Adrenal gland (tissue), 19 donors: ENCODE measurements around the gene GJD4. TPM values are rescaled to one million over a fixed set of nuclear protein-coding genes. Genes with fewer than 3 reads are reported as not detected.
A peak's percentile ranks its signal among the peaks of the same experiment; 100 is the strongest.

ENCODE experiments used
- DNase-seq, 7 donors: peaks; one replicate each; pipeline ENCODE4 v3.0.0-alpha.2; 2019 to 2020
- H3K27ac ChIP-seq, 5 donors: fragments of 200-600 bp; sonication (generic) in 4 of 5; 1 replicate in 3 of 5; 2 replicates in 2 of 5; pipeline versions ENCODE4 v1.5.1 to v1.8.0; 2016 to 2020; ENCODE audit warnings: mild to moderate bottlenecking in 1 of 5
- H3K27me3 ChIP-seq: fragments of 200-600 bp; 2 replicates; pipeline ENCODE4 v1.8.0; 2021
- H3K36me3 ChIP-seq, 2 donors: fragments of 200-600 bp; replicated peaks in 1 of 2; 1 replicate in 1 of 2; 2 replicates in 1 of 2; pipeline versions ENCODE4 v1.5.1 to v1.8.0; 2018 to 2022
- H3K4me1 ChIP-seq, 2 donors: fragments of 200-600 bp; replicated peaks in 1 of 2; 1 replicate in 1 of 2; 2 replicates in 1 of 2; pipeline versions ENCODE4 v1.5.1 to v1.8.0; 2018 to 2021
- H3K4me3 ChIP-seq, 4 donors: fragments of 200-600 bp; sonication (generic) in 3 of 4; one replicate each; pipeline ENCODE4 v1.5.1; 2016 to 2018
- H3K9me3 ChIP-seq, 3 donors: fragments of 200-600 bp; sonication (generic) in 1 of 3; replicated peaks in 1 of 3; 1 replicate in 2 of 3; 2 replicates in 1 of 3; pipeline versions ENCODE4 v1.5.1 to v1.8.0; 2016 to 2021
- POLR2A ChIP-seq, 2 donors: fragments of 450-650 bp; IDR thresholded peaks; one replicate each; pipeline ENCODE4 v1.6.1; 2017; ENCODE audit warnings: antibody characterized with exemption in 2 of 2, mild to moderate bottlenecking in 2 of 2, moderate library complexity in 1 of 2
- WGBS, 4 donors: extraction: QIAGEN DNeasy Blood & Tissue Kit in 2 of 4; methylation state at CpG; one replicate each; pipeline versions ENCODE4 v1.1.5 to v1.1.7; 2013 to 2017; 5-methylcytosine and 5-hydroxymethylcytosine counted together
- intact Hi-C, 2 donors: fragments of 100-400 bp; cut with DNase I; formaldehyde crosslinking; loops; one replicate each; pipeline versions ENCODE4 v1.14.1 to v1.15.0; 2022 to 2023
- long read RNA-seq, 10 donors: library from polyadenylated mRNA in 3 of 10; unstranded in 2 of 10; stranded (forward) in 1 of 10; transcript quantifications; one replicate each; pipeline ENCODE4 v2.0.0 and lab custom pipeline, GENCODE V29; 2021 to 2026
- polyA plus RNA-seq, 3 donors: library from polyadenylated mRNA; stranded (reverse); fragments of 200-250 nt in 2 of 3; fragments of 350-450 nt in 1 of 3; fragmentation: Illumina TruSeq in 1 of 3; extraction: RNeasy Lipid Tissue Mini Kit (QIAGEN cat#74804) in 1 of 3; gene quantifications; one replicate each; pipeline ENCODE4 v1.2.3, GENCODE V29; 2013 to 2014
- total RNA-seq, 9 donors: library from RNA; depleted of rRNA in 4 of 9; stranded (reverse); fragments of >200 nt in 4 of 9; fragments of 120-200 nt in 1 of 9; fragmentation: NEBNext Ultra II Directional in 1 of 9; extraction: Animal tissue kit (Norgen Biotek cat#: 25700) in 1 of 9; gene quantifications; one replicate each; pipeline versions ENCODE4 v1.1.0 to v1.2.4, GENCODE V29; 2013 to 2023
- TF ChIP-seq, protein P1 (sequence below), 6 experiments: fragments of 450-650 bp in 4 of 6; fragments of 200-600 bp in 2 of 6; sonication (generic) in 1 of 6; IDR thresholded peaks; 1 replicate in 5 of 6; 2 replicates in 1 of 6; pipeline versions ENCODE4 v1.5.1 to v1.8.0; 2016 to 2021; ENCODE audit warnings: antibody characterized with exemption in 6 of 6, mild to moderate bottlenecking in 2 of 6, moderate library complexity in 1 of 6
- donor health status: healthy with polysubstance abuse.
- donor health status: Bipolar disorder and iron deficiency.
- donor health status: DM: yes; HTN: yes; CAD: no.
- donor health status: DM: no; HTN: no; CAD: no.
- donor health status: DM: no; HTN: no; CAD: no.
- donor health status: DM: yes; HTN: yes; CAD: no.

GJD4 gene, protein sequence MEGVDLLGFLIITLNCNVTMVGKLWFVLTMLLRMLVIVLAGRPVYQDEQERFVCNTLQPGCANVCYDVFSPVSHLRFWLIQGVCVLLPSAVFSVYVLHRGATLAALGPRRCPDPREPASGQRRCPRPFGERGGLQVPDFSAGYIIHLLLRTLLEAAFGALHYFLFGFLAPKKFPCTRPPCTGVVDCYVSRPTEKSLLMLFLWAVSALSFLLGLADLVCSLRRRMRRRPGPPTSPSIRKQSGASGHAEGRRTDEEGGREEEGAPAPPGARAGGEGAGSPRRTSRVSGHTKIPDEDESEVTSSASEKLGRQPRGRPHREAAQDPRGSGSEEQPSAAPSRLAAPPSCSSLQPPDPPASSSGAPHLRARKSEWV
- not detected for total RNA-seq
- not detected for polyA plus RNA-seq
- long read RNA-seq, donor 1 = 0 reads
- long read RNA-seq, donor 2 = 0 reads
- long read RNA-seq, donor 3 = 0 reads
- long read RNA-seq, donor 4 = 0 reads
- long read RNA-seq, donor 5 = 0 reads
- long read RNA-seq, donor 6 = 0 reads
- long read RNA-seq, donor 7 = 0 reads
- long read RNA-seq, donor 8 = 0 reads
- long read RNA-seq, donor 9 = 0 reads
- long read RNA-seq, donor 10 = 0 reads

DNA sequence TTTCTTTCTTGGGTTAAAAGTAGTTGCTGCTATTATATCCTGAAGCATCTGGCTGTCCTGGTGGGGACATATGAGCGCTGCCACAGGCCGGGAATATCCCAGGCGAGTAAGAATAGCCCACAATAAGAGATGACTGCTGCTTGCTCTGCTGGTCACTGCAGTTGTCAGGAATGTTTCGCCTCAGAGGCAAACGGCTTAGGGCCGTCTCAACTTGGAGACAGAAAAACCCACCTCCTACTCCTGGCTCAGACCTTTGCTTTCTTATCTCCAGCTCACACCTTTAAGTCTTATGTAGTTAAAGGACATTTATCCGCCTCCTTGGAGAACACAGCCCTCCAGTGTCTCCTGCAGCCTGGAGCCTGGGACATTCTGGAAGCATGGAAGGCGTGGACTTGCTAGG, at the start of gene GJD4:
Gene GJD4, plus strand, starts transcription at position 151 of the 400 bp plus-strand sequence. Its CDS starts 227 bp downstream, at position 378.
- H3K36me3 ChIP-seq = no peaks in the 10 kb centered on the region
- WGBS, 4 donors = 58 to 77% (median 74%) methylated on average over 8 of the region's 8 CpGs
- peaks cover 0 to 9% of the 10 kb centered on the region in 2 donors for H3K4me1 ChIP-seq
- DNase-seq = no peak
- peaks cover 15% of the 10 kb centered on the region for H3K27me3 ChIP-seq
- H3K4me3 ChIP-seq = no peak within 1 kb of the TSS
- intact Hi-C loops = no loop called here
- no peak within 1 kb of the TSS for H3K27ac ChIP-seq
- no peak for TF ChIP-seq POLR2A (IDR thresholded peaks at IDR 0.05)
- TF ChIP-seq, protein P1, sequence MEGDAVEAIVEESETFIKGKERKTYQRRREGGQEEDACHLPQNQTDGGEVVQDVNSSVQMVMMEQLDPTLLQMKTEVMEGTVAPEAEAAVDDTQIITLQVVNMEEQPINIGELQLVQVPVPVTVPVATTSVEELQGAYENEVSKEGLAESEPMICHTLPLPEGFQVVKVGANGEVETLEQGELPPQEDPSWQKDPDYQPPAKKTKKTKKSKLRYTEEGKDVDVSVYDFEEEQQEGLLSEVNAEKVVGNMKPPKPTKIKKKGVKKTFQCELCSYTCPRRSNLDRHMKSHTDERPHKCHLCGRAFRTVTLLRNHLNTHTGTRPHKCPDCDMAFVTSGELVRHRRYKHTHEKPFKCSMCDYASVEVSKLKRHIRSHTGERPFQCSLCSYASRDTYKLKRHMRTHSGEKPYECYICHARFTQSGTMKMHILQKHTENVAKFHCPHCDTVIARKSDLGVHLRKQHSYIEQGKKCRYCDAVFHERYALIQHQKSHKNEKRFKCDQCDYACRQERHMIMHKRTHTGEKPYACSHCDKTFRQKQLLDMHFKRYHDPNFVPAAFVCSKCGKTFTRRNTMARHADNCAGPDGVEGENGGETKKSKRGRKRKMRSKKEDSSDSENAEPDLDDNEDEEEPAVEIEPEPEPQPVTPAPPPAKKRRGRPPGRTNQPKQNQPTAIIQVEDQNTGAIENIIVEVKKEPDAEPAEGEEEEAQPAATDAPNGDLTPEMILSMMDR (IDR thresholded peaks at IDR 0.05) = no peak
- H3K9me3 ChIP-seq = no peaks in the 10 kb centered on the region

DNA sequence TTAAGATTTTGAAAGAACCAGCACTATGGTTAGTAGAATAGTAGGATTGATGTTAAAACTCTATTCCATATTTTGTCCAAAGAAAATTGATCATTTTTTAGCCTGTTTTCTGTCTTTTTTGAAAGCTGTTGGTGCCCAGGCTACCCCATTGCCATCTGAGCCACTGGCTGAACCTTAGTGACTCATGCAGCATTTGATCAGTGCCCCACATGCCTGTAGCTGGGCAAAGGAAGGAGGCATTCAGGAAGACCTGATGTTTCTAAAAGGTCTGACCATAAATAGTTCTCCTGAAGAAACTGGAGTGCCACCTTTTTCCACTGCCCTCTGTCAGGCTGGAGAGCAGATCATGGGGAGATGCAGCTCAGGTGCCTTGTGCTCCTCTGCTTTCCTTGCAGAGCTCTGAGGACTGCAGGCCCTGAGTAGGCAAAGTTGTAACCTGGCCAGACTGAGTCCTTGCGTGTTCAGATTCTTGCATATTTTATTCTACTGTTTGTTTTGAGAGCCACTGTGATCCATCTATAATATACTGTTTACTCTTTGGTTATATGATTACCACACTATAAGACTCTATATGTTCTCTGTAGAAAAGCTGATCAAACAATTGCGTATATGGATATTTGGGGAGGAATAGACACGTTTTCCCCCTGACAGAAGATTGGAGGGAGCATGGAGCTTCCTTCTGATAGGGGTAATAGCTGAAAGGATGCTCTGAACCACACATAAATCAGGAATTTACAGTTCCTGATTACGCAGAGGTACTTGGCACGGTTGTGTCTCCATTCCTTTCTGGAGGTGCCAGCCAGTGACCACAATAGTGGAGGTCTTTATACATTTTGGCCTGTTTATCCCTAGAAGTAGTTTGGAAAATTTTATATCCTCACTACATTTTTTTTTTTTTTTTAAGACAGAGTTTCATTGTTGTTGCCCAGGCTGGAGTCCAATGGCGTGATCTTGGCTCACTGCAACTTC, 48.9 kb upstream of the GJD4 start:
- no peak overlapping the region for H3K27ac ChIP-seq
- H3K36me3 ChIP-seq = peaks cover 0 to 17% of the 10 kb centered on the region in 2 donors
- TF ChIP-seq POLR2A (IDR thresholded peaks at IDR 0.05) = no peak
- TF ChIP-seq, protein P1 (IDR thresholded peaks at IDR 0.05) = no peak

DNA sequence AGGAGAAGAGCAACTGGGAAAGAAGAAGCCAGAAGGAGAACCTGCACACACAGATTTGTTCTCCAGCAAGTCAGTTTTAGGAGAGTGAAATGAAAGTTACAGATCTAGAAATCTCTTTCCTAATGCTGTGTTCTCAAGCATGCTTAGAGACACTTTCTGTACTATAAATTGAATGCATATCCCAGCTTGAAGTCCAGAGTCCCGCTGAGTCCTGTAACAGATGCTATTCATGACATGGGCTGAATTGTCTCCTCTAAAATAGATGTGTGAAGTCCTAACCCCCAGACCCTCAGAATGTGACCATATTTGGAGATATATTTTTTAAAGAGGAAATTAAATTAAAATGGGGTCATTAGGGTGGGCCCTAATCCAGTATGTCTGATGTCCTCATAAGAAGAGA, 46.9 kb upstream of the GJD4 start:
- intact Hi-C loops = no loop called here
- TF ChIP-seq, protein P1 (IDR thresholded peaks at IDR 0.05) = no peak
- TF ChIP-seq POLR2A (IDR thresholded peaks at IDR 0.05) = no peak
- Histone ChIP-seq H3K9me3 (no peaks in the 10 kb centered on the region), H3K4me1 (peaks cover 0 to 6% of the 10 kb centered on the region in 2 donors), H3K27ac (no peak overlapping the region), H3K36me3 (peaks cover 0 to 17% of the 10 kb centered on the region in 2 donors), H3K27me3 (no peaks in the 10 kb centered on the region), H3K4me3 (no peak overlapping the region)
- no peak for DNase-seq
- 91 to 100% (median 98%) methylated on average over 1 of the region's 1 CpG for WGBS, 4 donors

More for the DNA sequence above, 48.9 kb upstream of the GJD4 start:
- DNase-seq = peak in 2 of 7 donors; percentile 22 to 43
- H3K27me3 ChIP-seq = no peaks in the 10 kb centered on the region
- 91 to 97% (median 93%) methylated on average over 6 of the region's 6 CpGs for WGBS, 4 donors
- H3K4me1 ChIP-seq = no peaks in the 10 kb centered on the region
- H3K4me3 ChIP-seq = no peak overlapping the region
- intact Hi-C loops = no loop called here
- no peaks in the 10 kb centered on the region for H3K9me3 ChIP-seq

DNA sequence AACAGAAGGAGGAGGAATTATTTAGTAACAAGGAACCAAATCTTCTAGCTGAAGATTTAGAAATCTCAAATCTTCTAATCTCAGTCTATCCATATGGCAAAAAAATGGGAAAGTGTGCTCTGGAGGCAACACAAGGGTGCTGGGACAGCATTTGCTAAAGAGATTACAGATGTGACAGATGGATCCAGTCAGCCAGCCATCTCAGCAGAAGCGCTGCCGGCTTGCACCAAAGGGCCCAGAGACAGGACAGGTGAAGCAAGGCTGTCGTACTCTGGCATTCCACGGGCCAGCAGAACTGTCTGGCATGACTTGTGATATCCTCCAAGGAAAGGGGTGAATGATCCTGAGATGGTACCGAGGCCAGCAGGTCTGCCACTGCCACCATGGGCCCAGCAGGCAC, 45.7 kb upstream of the GJD4 start:
- peaks cover 0 to 7% of the 10 kb centered on the region in 2 donors for H3K36me3 ChIP-seq
- no peak overlapping the region for H3K27ac ChIP-seq
- peaks cover 0 to 10% of the 10 kb centered on the region in 2 donors for H3K4me1 ChIP-seq
- no peaks in the 10 kb centered on the region for H3K27me3 ChIP-seq
- no peak for DNase-seq
- intact Hi-C loops = no loop called here
- TF ChIP-seq, protein P1 (IDR thresholded peaks at IDR 0.05) = no peak
- no peak for TF ChIP-seq POLR2A (IDR thresholded peaks at IDR 0.05)
- no peak overlapping the region for H3K4me3 ChIP-seq
- 96 to 100% (median 97%) methylated on average over 4 to 5 of the region's 5 CpGs for WGBS, 4 donors
- no peaks in the 10 kb centered on the region for H3K9me3 ChIP-seq
